Activated naive CD4-positive, alpha-beta T cell treated with anti-CD3 and anti-CD28 coated beads, Interleukin-2, amount 50 U/mL, for 24 hours (primary cell): ENCODE data around the gene MAP3K19.
"Not testable (repeated sequence)": the region's sequence is repeated elsewhere in the genome, so short reads cannot be mapped to it uniquely, and the experiment has no call there.

ENCODE experiments used
- H3K27ac Mint-ChIP-seq: one replicate; pipeline ENCODE4 v1.8.0; 2021; ENCODE audit warnings: mild to moderate bottlenecking, mixed read lengths
- H3K27me3 Mint-ChIP-seq: one replicate; pipeline ENCODE4 v1.8.0; 2021; ENCODE audit warnings: mixed read lengths
- H3K36me3 Mint-ChIP-seq: one replicate; pipeline ENCODE4 v1.8.0; 2021; ENCODE audit warnings: mixed read lengths
- H3K4me1 Mint-ChIP-seq: one replicate; pipeline ENCODE4 v1.8.0; 2021; ENCODE audit warnings: mixed read lengths
- H3K4me3 Mint-ChIP-seq: one replicate; pipeline ENCODE4 v1.8.0; 2021; ENCODE audit warnings: mild to moderate bottlenecking, mixed read lengths
- H3K9me3 Mint-ChIP-seq: one replicate; pipeline ENCODE4 v1.8.0; 2021; ENCODE audit warnings: mixed read lengths

MAP3K19 gene

DNA sequence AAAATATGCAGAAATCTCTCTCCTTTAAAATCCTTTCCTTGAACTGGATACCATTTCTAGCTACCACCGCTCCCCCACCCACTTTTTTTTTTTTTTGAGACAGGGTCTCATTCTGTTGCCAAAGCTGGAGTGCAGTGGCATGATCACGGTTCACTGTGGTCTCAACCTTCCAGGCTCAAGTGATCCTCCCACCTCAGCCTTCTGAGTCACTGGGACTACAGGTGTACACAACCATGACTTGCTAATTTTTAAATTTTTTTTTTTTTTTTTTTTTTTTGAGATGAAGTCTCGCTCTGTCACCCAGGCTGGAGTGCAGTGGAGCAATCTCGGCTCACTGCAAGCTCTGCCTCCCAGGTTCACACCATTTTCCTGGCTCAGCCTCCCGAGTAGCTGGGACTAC is 70.1 kb downstream of the MAP3K19 start:
- not testable (repeated sequence) for H3K27ac Mint-ChIP-seq, H3K4me3 Mint-ChIP-seq, H3K27me3 Mint-ChIP-seq, H3K4me1 Mint-ChIP-seq
- peaks cover 19% of the 10 kb centered on the region for H3K9me3 Mint-ChIP-seq
- peaks cover 18% of the 10 kb centered on the region for H3K36me3 Mint-ChIP-seq

GRCh38 chr2:134976074-134976702 is 71.1 kb downstream of the MAP3K19 start:
- Mint-ChIP-seq H3K36me3 (peaks cover 21% of the 10 kb centered on the region), H3K27me3 (no peaks in the 10 kb centered on the region), H3K9me3 (peaks cover 19% of the 10 kb centered on the region), H3K4me1 (peaks cover 8% of the 10 kb centered on the region), H3K27ac (no peak overlapping the region), H3K4me3 (no peak overlapping the region)

DNA sequence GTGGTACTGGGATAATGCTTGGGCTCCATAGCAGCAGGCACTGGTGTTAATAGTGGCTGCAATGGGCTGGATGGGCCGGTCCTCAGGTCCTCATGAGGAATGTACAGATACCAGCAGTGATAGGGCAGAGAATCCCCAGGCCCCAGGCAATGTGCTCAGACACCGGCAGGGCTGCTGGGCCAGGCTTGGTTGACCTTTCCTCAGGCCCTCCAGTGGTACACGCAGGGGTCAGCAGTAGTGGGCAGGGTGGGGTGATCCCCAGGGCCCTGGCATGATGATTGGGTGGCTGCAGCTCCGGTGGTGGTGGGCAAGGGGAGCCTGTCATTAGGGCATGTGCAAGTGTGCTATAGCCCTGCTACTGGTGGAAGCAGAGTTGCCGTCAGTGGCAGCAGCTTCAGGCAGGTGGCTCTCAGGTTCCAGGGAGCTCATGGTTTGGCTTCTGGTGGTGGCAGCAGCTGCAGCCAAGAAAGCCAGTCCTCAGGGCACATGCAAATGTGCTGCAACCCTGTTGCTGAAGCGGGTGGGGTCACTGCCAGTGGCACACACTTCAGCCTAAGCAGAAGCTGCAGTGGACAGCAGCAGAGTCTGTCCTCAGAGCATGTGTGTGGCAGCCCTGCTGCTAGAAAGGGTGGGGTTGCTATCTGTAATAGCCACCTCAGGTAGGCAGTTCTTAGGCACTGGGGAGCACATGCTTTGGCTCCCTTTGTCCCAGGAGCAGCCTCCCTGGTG is 71.8 kb downstream of the MAP3K19 start:
- H3K27me3 Mint-ChIP-seq = no peaks in the 10 kb centered on the region
- H3K4me1 Mint-ChIP-seq = peaks cover 8% of the 10 kb centered on the region
- H3K4me3 Mint-ChIP-seq = no peak overlapping the region
- peaks cover 19% of the 10 kb centered on the region for H3K9me3 Mint-ChIP-seq
- peaks cover 21% of the 10 kb centered on the region for H3K36me3 Mint-ChIP-seq
- no peak overlapping the region for H3K27ac Mint-ChIP-seq

DNA sequence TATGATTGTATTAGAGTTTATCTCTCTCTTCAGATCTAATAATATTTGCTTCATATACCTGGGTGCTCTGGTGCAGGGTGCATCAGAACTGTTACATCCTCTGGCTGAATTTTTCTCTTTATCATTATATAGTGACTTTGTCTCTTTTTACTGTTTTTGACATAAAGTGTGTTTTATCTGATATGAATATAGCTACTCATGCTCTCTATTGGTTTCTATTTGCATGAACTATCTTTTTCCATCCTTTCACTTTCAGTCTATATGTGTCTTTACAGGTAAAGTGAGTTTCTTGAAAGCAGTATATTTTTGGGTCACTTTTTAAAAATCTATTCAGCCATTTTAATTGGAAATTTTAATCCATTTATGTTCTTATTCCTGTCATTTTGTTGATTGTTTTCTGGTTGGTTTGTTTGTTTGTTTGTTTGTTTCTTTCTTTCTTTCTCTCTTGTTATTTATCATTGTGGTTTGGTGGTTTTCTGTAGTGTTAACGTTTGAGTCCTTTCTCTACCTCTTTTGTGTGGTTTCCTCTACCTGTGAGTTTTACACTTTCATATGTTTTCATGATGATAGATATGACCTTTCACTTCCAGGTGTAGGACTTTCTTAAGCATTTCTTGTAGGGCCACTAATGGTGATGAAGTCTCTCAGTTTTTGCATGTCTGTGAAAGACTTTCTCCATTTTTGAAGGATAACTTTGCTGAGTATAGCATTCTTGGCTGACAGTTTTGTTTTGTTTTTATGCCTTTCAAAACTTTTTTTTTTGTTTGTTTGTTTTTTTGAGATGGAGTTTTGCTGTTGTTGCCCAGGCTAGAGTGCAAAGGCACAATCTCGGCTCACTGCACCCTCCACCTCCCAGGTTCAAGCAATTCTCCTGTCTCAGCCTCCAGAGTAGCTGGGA is 73.8 kb downstream of the MAP3K19 start:
- peaks cover 20% of the 10 kb centered on the region for H3K36me3 Mint-ChIP-seq
- no peak overlapping the region for H3K4me3 Mint-ChIP-seq
- peaks cover 8% of the 10 kb centered on the region for H3K4me1 Mint-ChIP-seq
- H3K27me3 Mint-ChIP-seq = no peaks in the 10 kb centered on the region
- H3K9me3 Mint-ChIP-seq = peaks cover 19% of the 10 kb centered on the region
- H3K27ac Mint-ChIP-seq = no peak overlapping the region

GRCh38 chr2:134967166-134967565 is 80.1 kb downstream of the MAP3K19 start:
- not testable (repeated sequence) for H3K4me1 Mint-ChIP-seq, H3K9me3 Mint-ChIP-seq, H3K27ac Mint-ChIP-seq, H3K4me3 Mint-ChIP-seq, H3K36me3 Mint-ChIP-seq, H3K27me3 Mint-ChIP-seq

DNA sequence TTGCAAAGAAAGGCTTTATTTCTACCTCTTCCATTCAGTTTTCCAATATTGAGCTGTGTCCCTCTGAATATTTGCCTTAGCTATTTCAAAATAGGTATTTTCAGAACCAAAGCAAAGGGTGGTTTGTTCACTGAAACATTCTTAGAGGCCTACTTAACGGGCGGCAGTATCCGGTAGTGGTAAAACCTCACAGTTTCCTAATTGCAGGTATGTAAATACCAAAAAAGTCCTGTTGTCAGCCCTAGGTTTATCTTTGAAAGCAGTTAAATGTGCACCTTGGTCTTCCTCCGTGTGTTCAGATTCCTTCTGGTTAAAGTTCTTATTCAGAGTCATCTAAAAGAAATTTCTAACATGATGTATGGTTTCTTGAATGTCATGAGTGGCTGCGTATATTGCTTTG is 89.8 kb downstream of the MAP3K19 start:
- Mint-ChIP-seq H3K4me1 (peaks cover 7% of the 10 kb centered on the region), H3K27me3 (no peaks in the 10 kb centered on the region), H3K27ac (no peak overlapping the region), H3K4me3 (no peak overlapping the region), H3K36me3 (peaks cover 10% of the 10 kb centered on the region), H3K9me3 (no peaks in the 10 kb centered on the region)

DNA sequence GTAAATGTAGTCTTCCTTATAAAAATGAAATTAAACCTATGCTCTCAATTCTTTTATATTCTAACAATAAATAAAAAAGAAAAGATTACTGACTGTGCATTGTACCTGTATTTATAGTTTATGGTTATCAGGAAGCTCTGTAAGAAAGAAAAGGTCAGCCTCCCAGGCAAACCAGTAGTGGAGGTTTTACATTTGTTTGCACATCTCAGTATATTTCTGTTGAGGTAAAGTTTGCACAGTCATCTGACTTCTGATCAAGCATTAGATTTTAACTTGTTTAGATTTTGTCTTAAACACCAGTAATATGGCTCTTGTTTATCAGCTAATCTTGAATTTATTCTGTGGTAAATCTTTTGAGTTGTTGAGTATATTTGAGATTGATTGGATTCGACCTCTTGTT is 91.5 kb downstream of the MAP3K19 start:
- Mint-ChIP-seq H3K36me3 (peaks cover 14% of the 10 kb centered on the region), H3K27me3 (no peaks in the 10 kb centered on the region), H3K9me3 (no peaks in the 10 kb centered on the region), H3K4me3 (no peak overlapping the region), H3K4me1 (peaks cover 13% of the 10 kb centered on the region), H3K27ac (no peak overlapping the region)

- no peak overlapping the region for H3K27ac Mint-ChIP-seq
- H3K36me3 Mint-ChIP-seq = peaks cover 17% of the 10 kb centered on the region
- H3K27me3 Mint-ChIP-seq = no peaks in the 10 kb centered on the region
- H3K9me3 Mint-ChIP-seq = no peaks in the 10 kb centered on the region
- H3K4me1 Mint-ChIP-seq = peaks cover 25% of the 10 kb centered on the region
- H3K4me3 Mint-ChIP-seq = no peak overlapping the region
These were observed 93.2 kb downstream of the MAP3K19 start for GRCh38 chr2:134954065-134954464.

GRCh38 chr2:134952608-134953007 is 94.6 kb downstream of the MAP3K19 start:
- Mint-ChIP-seq H3K27me3 (no peaks in the 10 kb centered on the region), H3K4me3 (no peak overlapping the region), H3K36me3 (peaks cover 17% of the 10 kb centered on the region), H3K27ac (no peak overlapping the region), H3K9me3 (no peaks in the 10 kb centered on the region), H3K4me1 (peaks cover 25% of the 10 kb centered on the region)

GRCh38 chr2:134950886-134951285 is 96.4 kb downstream of the MAP3K19 start:
- Mint-ChIP-seq H3K27ac (no peak overlapping the region), H3K9me3 (no peaks in the 10 kb centered on the region), H3K27me3 (no peaks in the 10 kb centered on the region), H3K4me3 (no peak overlapping the region), H3K36me3 (peaks cover 22% of the 10 kb centered on the region), H3K4me1 (peaks cover 28% of the 10 kb centered on the region)

DNA sequence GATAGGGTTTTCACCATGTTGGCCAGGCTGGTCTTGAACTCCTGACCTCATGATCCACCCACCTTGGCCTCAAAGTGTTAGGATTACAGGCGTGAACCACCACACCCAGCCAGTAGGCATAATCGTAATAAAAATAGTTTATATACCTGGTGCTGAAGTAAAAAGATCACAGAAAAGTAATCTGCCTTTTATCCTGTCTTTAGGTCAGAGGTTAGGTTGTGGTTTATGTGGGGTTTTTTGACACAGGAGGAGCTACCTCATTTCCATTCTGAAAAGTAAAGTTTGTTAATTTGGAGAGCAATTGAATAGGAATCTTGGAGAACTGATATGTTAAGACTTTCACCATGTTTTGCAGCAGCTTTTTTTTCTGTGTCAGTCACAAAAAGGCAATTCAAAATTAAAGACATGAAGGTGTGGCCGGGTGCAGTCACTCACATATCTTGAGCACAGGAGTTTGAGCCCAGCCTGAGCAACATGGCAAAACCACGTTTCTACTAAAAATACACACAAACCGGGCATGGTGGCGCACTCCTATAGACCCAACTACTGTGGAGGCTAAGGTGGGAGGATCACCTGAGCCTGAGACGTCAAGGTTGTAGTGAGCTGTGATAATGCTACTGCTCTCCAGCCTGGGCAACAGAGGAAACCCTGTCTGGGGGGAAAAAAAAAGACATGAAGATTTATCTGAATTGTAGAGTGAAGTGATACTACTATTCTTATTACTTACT is 97.1 kb downstream of the MAP3K19 start:
- Mint-ChIP-seq H3K36me3 (peaks cover 27% of the 10 kb centered on the region), H3K4me3 (no peak overlapping the region), H3K27ac (no peak overlapping the region), H3K27me3 (no peaks in the 10 kb centered on the region), H3K9me3 (no peaks in the 10 kb centered on the region), H3K4me1 (peaks cover 35% of the 10 kb centered on the region)

DNA sequence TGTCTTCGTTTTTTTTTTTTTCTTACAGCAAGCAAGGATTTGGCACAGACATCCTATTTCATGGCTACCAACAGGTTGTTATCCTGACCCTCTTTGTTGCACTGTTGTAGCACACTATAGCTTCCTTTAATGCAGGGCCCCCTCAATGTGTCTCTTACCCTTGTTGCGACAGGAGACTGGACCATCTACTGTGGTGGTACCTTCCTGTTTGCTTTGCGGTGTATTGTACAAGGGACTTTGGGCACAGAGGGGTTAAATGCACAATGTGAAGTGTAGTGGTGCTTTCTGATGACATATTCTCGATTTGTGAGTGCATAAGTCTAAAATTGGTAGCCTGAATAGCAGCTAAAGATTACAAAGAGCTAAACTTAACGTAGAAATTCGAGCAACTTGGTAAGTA is 101.2 kb downstream of the MAP3K19 start:
- no peak overlapping the region for H3K4me3 Mint-ChIP-seq
- no peaks in the 10 kb centered on the region for H3K9me3 Mint-ChIP-seq
- peaks cover 48% of the 10 kb centered on the region for H3K4me1 Mint-ChIP-seq
- peak overlapping the region; percentile 46 for H3K27ac Mint-ChIP-seq
- no peaks in the 10 kb centered on the region for H3K27me3 Mint-ChIP-seq
- peaks cover 20% of the 10 kb centered on the region for H3K36me3 Mint-ChIP-seq

DNA sequence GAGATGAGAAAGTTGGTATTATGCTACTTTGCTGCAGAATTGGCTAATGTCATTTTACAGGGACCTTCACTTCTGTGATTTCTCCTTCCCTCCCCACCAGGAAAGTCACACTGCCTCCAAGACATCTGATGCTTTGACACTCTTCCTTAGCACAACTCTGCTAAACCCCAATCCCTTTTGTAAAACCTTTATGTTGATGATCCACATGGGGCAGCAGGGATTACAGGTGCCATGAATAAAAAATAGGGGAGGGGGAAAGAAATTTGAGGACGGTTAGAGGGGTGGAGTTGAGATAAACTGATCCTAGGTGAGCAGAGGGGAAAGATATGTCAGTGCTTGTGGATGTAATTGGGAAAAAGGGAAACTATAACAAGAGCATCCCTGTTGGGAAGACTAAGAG is 102.3 kb downstream of the MAP3K19 start:
- no peaks in the 10 kb centered on the region for H3K27me3 Mint-ChIP-seq
- no peak overlapping the region for H3K4me3 Mint-ChIP-seq
- no peaks in the 10 kb centered on the region for H3K9me3 Mint-ChIP-seq
- peaks cover 42% of the 10 kb centered on the region for H3K4me1 Mint-ChIP-seq
- H3K27ac Mint-ChIP-seq = peak overlapping the region; percentile 84
- H3K36me3 Mint-ChIP-seq = peaks cover 19% of the 10 kb centered on the region

GRCh38 chr2:134943540-134943939 is 103.7 kb downstream of the MAP3K19 start:
- no peak overlapping the region for H3K27ac Mint-ChIP-seq
- no peaks in the 10 kb centered on the region for H3K27me3 Mint-ChIP-seq
- no peak overlapping the region for H3K4me3 Mint-ChIP-seq
- no peaks in the 10 kb centered on the region for H3K9me3 Mint-ChIP-seq
- H3K4me1 Mint-ChIP-seq = peaks cover 40% of the 10 kb centered on the region
- H3K36me3 Mint-ChIP-seq = peaks cover 22% of the 10 kb centered on the region

GRCh38 chr2:134936691-134937090 is 110.6 kb downstream of the MAP3K19 start:
- H3K4me1 Mint-ChIP-seq = peaks cover 55% of the 10 kb centered on the region
- no peak overlapping the region for H3K27ac Mint-ChIP-seq
- H3K27me3 Mint-ChIP-seq = no peaks in the 10 kb centered on the region
- no peak overlapping the region for H3K4me3 Mint-ChIP-seq
- H3K9me3 Mint-ChIP-seq = no peaks in the 10 kb centered on the region
- H3K36me3 Mint-ChIP-seq = peaks cover 9% of the 10 kb centered on the region
